GM12878 (cell line): ENCODE measurements around the gene ZNF189. TPM values are rescaled to one million over a fixed set of nuclear protein-coding genes. Genes with fewer than 3 reads are reported as not detected.

Source experiments
- ATAC-seq: fragments of 200-7000 bp; cut with Tn5 transposase; 3 replicates; pipeline ENCODE4 v1.9.1; 2020; ENCODE audit warnings: mild to moderate bottlenecking, moderate library complexity
- BruUV-seq: library from RNA; stranded (reverse); fragments of 400-500 nt; replicated peaks from 2 replicates; lab custom pipeline; 2021; lab: Mats Ljungman, UMichigan
- CTCF ChIA-PET: fragments of 300-600 bp; sonication (Branson Sonifier 250); formaldehyde crosslinking; extraction: SDS; loops from one replicate; lab custom pipeline; 2021; ENCODE audit warnings: inconsistent platforms; lab: Yijun Ruan, JAX
- POLR2A ChIA-PET: fragments of 350-600 bp; formaldehyde crosslinking; extraction: SDS; loops from one replicate; lab custom pipeline; 2021; ENCODE audit warnings: inconsistent platforms; lab: Charles Lee
- RAD21 ChIA-PET: fragments of 300-600 bp; sonication (Branson Sonifier 250); formaldehyde crosslinking; loops from one replicate; lab custom pipeline; 2023; ENCODE audit warnings: antibody characterized with exemption; ENCODE audit not compliant: unreplicated experiment; lab: Charles Lee
- SMC1A ChIA-PET: fragments of 300-600 bp; sonication (Branson Sonifier 250); formaldehyde crosslinking; loops from one replicate; lab custom pipeline; 2023; ENCODE audit not compliant: unreplicated experiment, uncharacterized antibody; lab: Charles Lee
- DNase-seq: peaks from one replicate; pipeline ENCODE4 v3.0.0-alpha.2; 2011; ENCODE audit warnings: low read depth, low spot score
- FAIRE-seq: peaks from 3 replicates; lab custom pipeline; 2011; peaks lifted over from hg19 to GRCh38; lab: Jason Lieb, UNC
- H2AFZ ChIP-seq: 2 replicates; pipeline ENCODE4 v1.6.0; 2011; ENCODE audit warnings: low read depth, low read length, control low read depth; ENCODE audit not compliant: control insufficient read depth
- H3K27ac ChIP-seq: 2 replicates; pipeline ENCODE4 v1.5.1; 2011; ENCODE audit warnings: control low read depth; ENCODE audit not compliant: control insufficient read depth, insufficient read depth
- H3K27me3 ChIP-seq, 2 experiments: replicated peaks in 1 of 2; 2 replicates each; pipeline versions ENCODE4 v1.6.0 to v1.6.1; 2011; ENCODE audit warnings: low read length in 1 of 2; ENCODE audit not compliant: control insufficient read depth in 2 of 2, insufficient read depth in 2 of 2
- H3K36me3 ChIP-seq, 2 experiments: 2 replicates each; pipeline ENCODE4 v1.5.1; 2011; ENCODE audit warnings: low read length in 1 of 2; ENCODE audit not compliant: control insufficient read depth in 2 of 2, insufficient read depth in 2 of 2
- H3K4me1 ChIP-seq: 2 replicates; pipeline ENCODE4 v1.6.1; 2011; ENCODE audit warnings: mild to moderate bottlenecking, low read length, moderate library complexity, mixed read lengths; ENCODE audit not compliant: control insufficient read depth, insufficient read depth
- H3K4me2 ChIP-seq: 2 replicates; pipeline ENCODE4 v1.6.0; 2011; ENCODE audit warnings: control low read depth; ENCODE audit not compliant: control insufficient read depth, insufficient read depth
- H3K4me3 ChIP-seq: fragments of 200-600 bp; sonication (generic); 2 replicates; pipeline ENCODE4 v1.5.1; 2016
- H3K79me2 ChIP-seq: 2 replicates; pipeline ENCODE4 v1.6.0; 2011; ENCODE audit warnings: low read length; ENCODE audit not compliant: control insufficient read depth, insufficient read depth
- H3K9ac ChIP-seq: 2 replicates; pipeline ENCODE4 v1.8.0; 2011; ENCODE audit warnings: low read length, control low read depth, mixed read lengths; ENCODE audit not compliant: control insufficient read depth, insufficient read depth
- H3K9me3 ChIP-seq: replicated peaks from 3 replicates; pipeline ENCODE4 v1.5.1; 2011; ENCODE audit warnings: mild to moderate bottlenecking, low read length; ENCODE audit not compliant: control insufficient read depth, insufficient read depth
- H4K20me1 ChIP-seq: 2 replicates; pipeline ENCODE4 v1.6.0; 2011; ENCODE audit not compliant: control insufficient read depth, insufficient read depth
- CREB1 ChIP-seq: IDR thresholded peaks from 2 replicates; pipeline ENCODE4 v1.6.1; 2012; ENCODE audit warnings: low read depth, mild to moderate bottlenecking, inconsistent platforms
- EGR1 ChIP-seq, 2 experiments: IDR thresholded peaks; 1 replicate in 1 of 2; 2 replicates in 1 of 2; pipeline ENCODE4 v1.6.1; 2011 to 2012; ENCODE audit warnings: low read depth in 2 of 2, low read length in 2 of 2, borderline replicate concordance in 1 of 2, mild to moderate bottlenecking in 1 of 2, moderate library complexity in 1 of 2
- EP300 ChIP-seq, 2 experiments: fragments of 150-350 bp in 1 of 2; IDR thresholded peaks; 2 replicates each; pipeline ENCODE4 v1.6.1; 2011 to 2012; ENCODE audit warnings: low read depth in 2 of 2, low read length in 2 of 2, borderline replicate concordance in 1 of 2, improper control_type of control experiment in 1 of 2, inconsistent platforms in 1 of 2; ENCODE audit not compliant: control insufficient read depth in 1 of 2
- FOXK2 ChIP-seq: fragments of 450-650 bp; IDR thresholded peaks from 2 replicates; pipeline ENCODE4 v1.6.1; 2017; ENCODE audit warnings: mild to moderate bottlenecking, moderate library complexity
- MEF2B ChIP-seq: fragments of 450-650 bp; IDR thresholded peaks from 2 replicates; pipeline ENCODE4 v1.6.1; 2018; ENCODE audit warnings: mild to moderate bottlenecking, moderate library complexity; ENCODE audit not compliant: partially characterized antibody, poor library complexity, severe bottlenecking
- MXI1 ChIP-seq: fragments of 150-350 bp; IDR thresholded peaks from 2 replicates; pipeline ENCODE4 v1.6.1; 2011; ENCODE audit warnings: low read depth, mild to moderate bottlenecking, inconsistent platforms, low read length, improper control_type of control experiment
- PAX8 ChIP-seq: fragments of 450-650 bp; IDR thresholded peaks from 2 replicates; pipeline ENCODE4 v1.6.1; 2017; ENCODE audit warnings: mild to moderate bottlenecking, moderate library complexity
- RBBP5 ChIP-seq: fragments of 200-600 bp; sonication (generic); conservative IDR thresholded peaks from 2 replicates; pipeline ENCODE4 v1.6.1; 2016
- WRNIP1 ChIP-seq: IDR thresholded peaks from 2 replicates; pipeline ENCODE4 v1.6.1; 2011; ENCODE audit warnings: low read depth, low read length, improper control_type of control experiment, borderline replicate concordance
- ZNF384 ChIP-seq: IDR thresholded peaks from 2 replicates; pipeline ENCODE4 v1.6.1; 2012; ENCODE audit warnings: low read depth, mild to moderate bottlenecking, low read length, improper control_type of control experiment, borderline replicate concordance
- WGBS: methylation state at CpG from one replicate; pipeline ENCODE4 v1.1.6; 2016; ENCODE audit warnings: low lambda C conversion rate; ENCODE audit not compliant: insufficient replicate concordance, insufficient coverage; ENCODE audit errors: missing lambda C conversion rate; 5-methylcytosine and 5-hydroxymethylcytosine counted together
- in situ Hi-C: fragments of 300-500 bp; cut with MboI; formaldehyde crosslinking; loops from 9 replicates; pipeline ENCODE4 v1.14.3; 2018; ENCODE audit warnings: mixed read lengths
- intact Hi-C: fragments of 100-400 bp; cut with micrococcal nuclease; formaldehyde crosslinking; loops from one replicate; pipeline ENCODE4 v1.14.2; 2022; ENCODE audit not compliant: unreplicated experiment
- polyA plus RNA-seq, 11 experiments: library from polyadenylated mRNA; depleted of rRNA in 4 of 11; unstranded in 6 of 11; stranded (reverse) in 5 of 11; fragments of >200 nt; fragmentation: Nextera tagmentation in 4 of 11; fragmentation: Illumina TruSeq in 1 of 11; extraction: Ambion mirVana in 4 of 11; extraction: Trizol in 1 of 11; gene quantifications; 1 replicate in 1 of 11; 2 replicates in 10 of 11; pipeline versions ENCODE4 v1.2.1 to v1.2.3, GENCODE V29; 2011 to 2016; ENCODE audit warnings: inconsistent platforms in 2 of 11, missing spikeins in 2 of 11, low read depth in 1 of 11
- total RNA-seq, 4 experiments: library from RNA; depleted of rRNA in 3 of 4; stranded (reverse); fragments of >200 nt in 3 of 4; fragmentation: Illumina TruSeq in 1 of 4; extraction: Trizol in 1 of 4; gene quantifications; 2 replicates each; pipeline versions ENCODE4 v1.2.1 to v1.2.3, GENCODE V29; 2013 to 2021
- TF ChIP-seq, protein P1 (sequence below): IDR thresholded peaks from 2 replicates; pipeline ENCODE4 v1.6.1; 2011; ENCODE audit warnings: mild to moderate bottlenecking, low read depth, low read length, moderate library complexity; ENCODE audit not compliant: insufficient replicate concordance

The ZNF189 gene
- total and polyA plus RNA-seq, 10 of the 15 experiments (the other 5 are each of a cell fraction or from before 2014, with no cell fraction given), result 3.1 to 12.3 (median 7.4) TPM

DNA sequence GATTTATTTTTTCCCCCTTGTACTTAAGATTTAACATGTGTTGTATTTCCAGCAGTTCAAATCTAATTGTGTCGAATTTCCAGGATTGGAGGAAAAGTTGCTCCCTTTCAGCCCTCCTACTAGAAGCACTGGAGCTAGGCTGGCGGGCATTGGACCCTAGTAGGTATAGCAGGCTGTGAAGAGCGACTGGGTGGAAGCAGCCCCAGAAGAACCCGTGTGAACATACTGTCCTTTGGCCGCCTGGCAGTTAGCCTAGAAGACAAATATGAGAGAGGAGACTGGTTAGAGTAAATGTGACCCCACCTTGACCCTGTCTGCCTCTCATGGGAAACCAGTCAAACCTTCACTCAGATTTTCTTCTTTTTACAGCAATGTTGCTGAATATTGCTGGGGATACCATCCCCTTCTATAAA, 23.0 kb downstream of the ZNF189 start:
- no peak overlapping the region for H3K27ac ChIP-seq
- H3K79me2 ChIP-seq, result no peaks in the 10 kb centered on the region
- ChIA-PET SMC1A (interaction anchor here (0.7 to 1.9 kb wide), 4 partner anchors 11 to 19 kb away, joined by 3 to 6 read pairs (median 4); no protein-coding TSS in a partner anchor), RAD21 (no interaction called here), CTCF (no interaction called here)
- H2AFZ ChIP-seq, result no peak overlapping the region
- H3K4me1 ChIP-seq, result no peaks in the 10 kb centered on the region
- in situ Hi-C loops, result no loop called here
- no peak overlapping the region for H3K9ac ChIP-seq
- H3K9me3 ChIP-seq, result no peaks in the 10 kb centered on the region; the same call in 2 of the 3 replicates
- no peaks in the 10 kb centered on the region for H4K20me1 ChIP-seq
- 8% methylated on average over 5 of the region's 5 CpGs for whole genome bisulfite sequencing
- no peak for DNase-seq
- no peak overlapping the region for H3K4me2 ChIP-seq
- no peak overlapping the region for H3K4me3 ChIP-seq
- no peak for FAIRE-seq
- BruUV-seq, result no TSS peak
- no peaks in the 10 kb centered on the region for H3K36me3 ChIP-seq
- no peak for TF ChIP-seq CREB1
- no peak for TF ChIP-seq WRNIP1
- TF ChIP-seq, protein P1, sequence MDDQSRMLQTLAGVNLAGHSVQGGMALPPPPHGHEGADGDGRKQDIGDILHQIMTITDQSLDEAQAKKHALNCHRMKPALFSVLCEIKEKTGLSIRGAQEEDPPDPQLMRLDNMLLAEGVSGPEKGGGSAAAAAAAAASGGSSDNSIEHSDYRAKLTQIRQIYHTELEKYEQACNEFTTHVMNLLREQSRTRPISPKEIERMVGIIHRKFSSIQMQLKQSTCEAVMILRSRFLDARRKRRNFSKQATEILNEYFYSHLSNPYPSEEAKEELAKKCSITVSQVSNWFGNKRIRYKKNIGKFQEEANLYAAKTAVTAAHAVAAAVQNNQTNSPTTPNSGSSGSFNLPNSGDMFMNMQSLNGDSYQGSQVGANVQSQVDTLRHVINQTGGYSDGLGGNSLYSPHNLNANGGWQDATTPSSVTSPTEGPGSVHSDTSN, result no peak
- TF ChIP-seq RBBP5, result no peak
- no peak for TF ChIP-seq EP300 (IDR thresholded peaks at IDR 0.05; ENCODE audit: borderline replicate concordance in 1 of 2, control insufficient read depth in 1 of 2, low read depth in 2 of 2, low read length in 2 of 2)
- TF ChIP-seq ZNF384, result no peak
- TF ChIP-seq PAX8, result no peak
- TF ChIP-seq FOXK2, result no peak
- TF ChIP-seq EGR1 (IDR thresholded peaks at IDR 0.05; ENCODE audit: borderline replicate concordance in 1 of 2, low read depth in 2 of 2, low read length in 2 of 2), result no peak
- TF ChIP-seq MXI1, result no peak
- no peak for TF ChIP-seq MEF2B
- TF ChIP-seq, all 136 proteins: peak for 0
- POLR2A ChIA-PET, result interaction anchor here (0.6 to 1.5 kb wide), 4 partner anchors 10 to 22 kb away, joined by 3 read pairs; no protein-coding TSS in a partner anchor
- no peak for ATAC-seq
- no peaks in the 10 kb centered on the region for H3K27me3 ChIP-seq
- intact Hi-C loops, result no loop called here
